Mesothelial cell of epicardium (in vitro differentiated cells): ENCODE results near the gene MED23. TPM values are rescaled to one million over a fixed set of nuclear protein-coding genes. Genes with fewer than 3 reads are reported as not detected.

Experiments
- DNase-seq, 2 experiments: peaks; one replicate each; pipeline ENCODE4 v3.0.0; 2021; ENCODE audit warnings: low spot score in 2 of 2; ENCODE audit not compliant: unreplicated experiment in 2 of 2
- H3K27ac Mint-ChIP-seq: 2 replicates; pipeline ENCODE4 v1.8.0; 2021; ENCODE audit warnings: mixed read lengths
- H3K27me3 Mint-ChIP-seq: 2 replicates; pipeline ENCODE4 v1.8.0; 2021; ENCODE audit warnings: low read depth, mixed read lengths
- H3K36me3 Mint-ChIP-seq: 2 replicates; pipeline ENCODE4 v1.8.0; 2021; ENCODE audit warnings: mixed read lengths
- H3K4me1 Mint-ChIP-seq: 2 replicates; pipeline ENCODE4 v1.8.0; 2021; ENCODE audit warnings: mixed read lengths
- H3K4me3 Mint-ChIP-seq: 2 replicates; pipeline ENCODE4 v1.8.0; 2021; ENCODE audit warnings: mild to moderate bottlenecking, moderate library complexity, mixed read lengths
- H3K9me3 Mint-ChIP-seq: 2 replicates; pipeline ENCODE4 v1.8.0; 2021; ENCODE audit warnings: mixed read lengths
- CTCF ChIP-seq: fragments of 200-600 bp; sonication (generic); IDR thresholded peaks from one replicate; pipeline ENCODE4 v1.5.0; 2021; ENCODE audit warnings: antibody characterized with exemption; ENCODE audit not compliant: unreplicated experiment
- total RNA-seq: library from RNA; stranded (reverse); gene quantifications from 3 replicates; pipeline ENCODE4 v1.2.1, GENCODE V29; 2021

MED23 gene
- 39.3 to 41.9 TPM (median 39.7 TPM) in 3 replicates for total RNA-seq

GRCh38 chr6:131627724-131628682 lies at the start of gene MED23:
Gene MED23, minus strand, starts transcription at chr6:131628242. Its CDS starts 193 bp downstream, at chr6:131628049.
- DNase-seq = peak; percentile 90 to 98
- H3K27ac Mint-ChIP-seq = peak within 1 kb of the TSS; percentile 99
- H3K4me3 Mint-ChIP-seq = peak within 1 kb of the TSS; percentile 99
- peaks cover 6% of the 10 kb centered on the region for H3K36me3 Mint-ChIP-seq
- peaks cover 6% of the 10 kb centered on the region for H3K27me3 Mint-ChIP-seq
- H3K9me3 Mint-ChIP-seq = no peaks in the 10 kb centered on the region
- TF ChIP-seq CTCF = peak; percentile 85
- peaks cover 17% of the 10 kb centered on the region for H3K4me1 Mint-ChIP-seq

- Mint-ChIP-seq H3K9me3 (peaks cover 4% of the 10 kb centered on the region), H3K36me3 (no peaks in the 10 kb centered on the region), H3K27ac (no peak overlapping the region), H3K27me3 (no peaks in the 10 kb centered on the region), H3K4me3 (no peak overlapping the region), H3K4me1 (no peaks in the 10 kb centered on the region)
- no peak for TF ChIP-seq CTCF
- no peak for DNase-seq
Measured at GRCh38 chr6:131673184-131673583, 45.1 kb upstream of the MED23 start.

DNA sequence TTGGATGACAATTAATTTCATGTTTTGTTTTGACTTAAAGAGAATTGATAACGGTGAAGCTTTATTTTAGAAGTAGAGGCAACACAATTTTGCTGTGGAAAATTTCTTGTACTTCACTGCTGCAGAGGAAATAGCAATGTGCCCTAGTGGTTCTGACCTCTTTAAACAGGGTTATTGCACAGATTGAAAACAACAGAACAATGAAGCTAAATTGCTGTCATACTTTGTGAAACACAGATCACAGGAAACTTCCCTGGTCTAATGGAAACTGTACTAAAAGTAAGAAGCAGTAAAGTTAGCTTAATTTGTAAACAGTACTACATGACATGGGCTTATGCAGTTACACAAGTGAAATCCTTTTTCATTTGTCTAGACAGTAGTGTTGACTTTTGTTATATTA lies 41.8 kb upstream of the MED23 start:
- H3K9me3 Mint-ChIP-seq = peaks cover 4% of the 10 kb centered on the region
- H3K4me3 Mint-ChIP-seq = no peak overlapping the region
- no peaks in the 10 kb centered on the region for H3K4me1 Mint-ChIP-seq
- H3K36me3 Mint-ChIP-seq = no peaks in the 10 kb centered on the region
- H3K27ac Mint-ChIP-seq = no peak overlapping the region
- TF ChIP-seq CTCF = no peak
- DNase-seq = no peak
- peaks cover 4% of the 10 kb centered on the region for H3K27me3 Mint-ChIP-seq

- H3K36me3 Mint-ChIP-seq = no peaks in the 10 kb centered on the region
- no peak for DNase-seq
- TF ChIP-seq CTCF = no peak
- H3K27ac Mint-ChIP-seq = no peak overlapping the region
- no peak overlapping the region for H3K4me3 Mint-ChIP-seq
- H3K9me3 Mint-ChIP-seq = peaks cover 8% of the 10 kb centered on the region
- no peaks in the 10 kb centered on the region for H3K4me1 Mint-ChIP-seq
- peaks cover 4% of the 10 kb centered on the region for H3K27me3 Mint-ChIP-seq
Measured at GRCh38 chr6:131663578-131664165, 35.6 kb upstream of the MED23 start.

DNA sequence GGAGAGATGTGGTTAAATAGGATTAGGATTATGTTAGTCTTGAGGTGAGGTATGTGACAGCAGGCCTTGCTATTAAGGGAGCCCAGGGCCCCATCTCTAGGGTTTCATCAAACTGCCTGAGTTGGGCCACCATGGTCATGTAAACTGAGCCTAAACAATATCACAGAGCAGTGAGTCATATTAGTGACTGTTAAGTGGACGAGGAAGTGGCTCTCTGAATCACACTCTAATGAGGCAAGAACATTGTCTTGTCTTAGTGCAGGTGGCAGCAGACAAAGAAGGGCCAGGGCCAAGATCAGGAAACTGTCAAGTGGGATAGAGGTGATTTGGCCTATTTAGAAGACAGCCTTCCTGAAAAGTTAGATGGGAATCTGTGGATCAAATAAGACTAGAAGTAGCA lies 32.2 kb upstream of the MED23 start:
- TF ChIP-seq CTCF = no peak
- Mint-ChIP-seq H3K4me3 (no peak overlapping the region), H3K27ac (no peak overlapping the region), H3K36me3 (no peaks in the 10 kb centered on the region), H3K27me3 (no peaks in the 10 kb centered on the region), H3K4me1 (no peaks in the 10 kb centered on the region), H3K9me3 (peaks cover 8% of the 10 kb centered on the region)
- DNase-seq = no peak
